Measurements from ENCODE around the gene ICE2. TPM values are rescaled to one million over a fixed set of nuclear protein-coding genes. Genes with fewer than 3 reads are reported as not detected.

Gene ICE2
- total and polyA plus RNA-seq, 2 of the 8 experiments (the other 6 are each of a cell fraction or from before 2014, with no cell fraction given) = 40.0 to 87.3 TPM

DNA sequence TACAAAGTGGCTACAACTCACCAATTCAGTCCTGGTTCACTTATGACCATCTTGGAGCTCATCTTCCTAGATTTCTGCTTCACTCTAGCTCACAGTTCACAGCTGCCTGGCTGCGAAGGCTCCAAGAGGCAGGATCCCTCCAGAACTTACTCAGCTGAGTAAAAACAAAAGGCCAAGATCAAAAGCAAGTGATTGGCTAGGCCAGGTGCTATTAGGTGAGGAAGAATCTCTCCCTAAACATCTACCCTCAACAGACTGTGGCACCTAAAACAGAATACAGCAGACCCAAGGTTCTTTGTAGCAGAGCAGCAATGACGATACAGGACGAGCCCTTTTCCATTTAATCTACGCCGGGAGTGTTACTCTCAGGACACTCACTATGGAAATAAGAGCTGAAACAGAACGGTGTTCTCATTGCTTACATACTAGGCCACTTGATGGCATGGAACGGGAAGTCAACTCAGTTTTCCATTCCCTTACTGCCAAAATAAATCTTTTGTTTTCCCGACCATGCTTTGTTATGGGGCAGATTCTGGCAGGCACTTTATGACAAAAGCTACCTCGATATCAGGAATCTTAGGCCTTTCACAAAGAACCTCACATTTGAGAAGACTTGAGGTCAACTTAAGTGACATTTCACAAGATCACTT is 901 bp downstream of the ICE2 start:
- peak overlapping the region; percentile 84 for H2AFZ ChIP-seq (ENCODE audit: low read length)
- peaks cover 2 to 12% (median 7%) of the 10 kb centered on the region in 4 experiments; a peak in 6 of 7 replicates for H3K4me1 ChIP-seq (replicated peaks in 1 of 4; ENCODE audit: control insufficient read depth in 3 of 4, insufficient read depth in 4 of 4, low read length in 3 of 4)
- H3K18ac ChIP-seq (ENCODE audit: extremely low read depth, low read length) = no peak overlapping the region
- H3K56ac ChIP-seq (replicated peaks; ENCODE audit: insufficient read length, low read depth, low read length) = no peak overlapping the region
- ChIA-PET CTCF (ENCODE audit: partially characterized antibody) (interaction anchor here (0.8 to 1.7 kb wide), 5 partner anchors 104 to 452 kb away, joined by 3 to 4 read pairs (median 3); no protein-coding TSS in a partner anchor), POLR2A (ENCODE audit: partially characterized antibody) (interaction anchor here (0.7 to 2.2 kb wide), 11 partner anchors 13 to 729 kb away, joined by 3 to 6 read pairs (median 3); no protein-coding TSS in a partner anchor)
- H3K4me3 ChIP-seq (ENCODE audit: extremely low read depth in 1 of 4, insufficient read depth in 2 of 4, low read depth in 3 of 4, low read length in 4 of 4) = peak overlapping the region; percentile 81 to 96 (median 90)
- peak overlapping the region; percentile 99; the same call in 1 of the 2 replicates for H2BK5ac ChIP-seq (ENCODE audit: low read depth, low read length)
- DNase-seq (ENCODE audit: low read depth in 1 of 2, low spot score in 2 of 2) = no peak
- no peak overlapping the region for H2BK15ac ChIP-seq (ENCODE audit: low read length)
- H4K20me1 ChIP-seq (replicated peaks in 1 of 2; ENCODE audit: control insufficient read depth in 1 of 2, insufficient read depth in 2 of 2, low read length in 2 of 2) = peaks cover 0 to 3% of the 10 kb centered on the region in 2 experiments
- H3K79me1 ChIP-seq (ENCODE audit: low read depth, low read length) = peaks cover 5% of the 10 kb centered on the region
- FAIRE-seq = no peak
- TF ChIP-seq POLR2A (IDR thresholded peaks at IDR 0.05; ENCODE audit: control extremely low read depth in 1 of 2, low read depth in 2 of 2, low read length in 2 of 2) (peak in 1 of 2 experiments; percentile 41; a peak in 1 of 3 replicates), GABPA (IDR thresholded peaks at IDR 0.05; ENCODE audit: borderline replicate concordance, insufficient read depth, low read length) (no peak)
- H4K8ac ChIP-seq (ENCODE audit: extremely low read depth, insufficient read depth, low read length) = no peak overlapping the region
- H3K9me3 ChIP-seq (ENCODE audit: insufficient read depth in 2 of 2, low read depth in 1 of 2, low read length in 1 of 2) = no peaks in the 10 kb centered on the region
- peaks cover 0 to 37% (median 7%) of the 10 kb centered on the region in 4 experiments; a peak in 7 of 8 replicates for H3K36me3 ChIP-seq (ENCODE audit: control insufficient read depth in 2 of 4, insufficient read depth in 4 of 4, low read length in 3 of 4)
- no peak overlapping the region for H3K14ac ChIP-seq (ENCODE audit: insufficient read length)
- no peak overlapping the region for H3K23ac ChIP-seq (ENCODE audit: insufficient read length)
- 40% methylated on average over 9 of the region's 9 CpGs; no CpG with 5 or more reads in 1 of the 2 experiments for WGBS, 2 experiments (ENCODE audit: extremely low coverage in 1 of 2, insufficient coverage in 1 of 2, insufficient read length in 1 of 2, insufficient replicate concordance in 2 of 2, low coverage in 1 of 2, low lambda C conversion rate in 2 of 2, missing lambda C conversion rate in 1 of 2)
- peak overlapping the region; percentile 90 to 93 for H3K4me2 ChIP-seq (ENCODE audit: insufficient read depth in 1 of 2, low read depth in 2 of 2, low read length in 2 of 2)
- H3K9ac ChIP-seq (replicated peaks in 1 of 4; ENCODE audit: extremely low read depth in 1 of 4, low read depth in 3 of 4, low read length in 3 of 4) = peak overlapping the region; percentile 94 to 98 (median 96)
- H3K4ac ChIP-seq (replicated peaks; ENCODE audit: insufficient read length, low read depth, low read length) = no peak overlapping the region
- peaks cover 9% of the 10 kb centered on the region for H3K23me2 ChIP-seq (ENCODE audit: low read depth, low read length)
- H4K5ac ChIP-seq (ENCODE audit: insufficient read length, low read depth, low read length) = no peak overlapping the region
- H2AK5ac ChIP-seq (ENCODE audit: low read depth, low read length) = 0 out of 2 replicates have a peak overlapping the region, but pooled peaks have one; percentile 54
- H2BK12ac ChIP-seq (ENCODE audit: low read depth, low read length) = no peak overlapping the region
- no peaks in the 10 kb centered on the region for H3K27me3 ChIP-seq (replicated peaks in 1 of 4; ENCODE audit: control insufficient read depth in 3 of 4, extremely low read depth in 1 of 4, insufficient read depth in 3 of 4, low read length in 3 of 4)
- H3K27ac ChIP-seq (ENCODE audit: low read depth, low read length) = peak overlapping the region; percentile 95
- no peak overlapping the region for H2BK120ac ChIP-seq (replicated peaks; ENCODE audit: low read depth, low read length)
- no peak overlapping the region for H2BK20ac ChIP-seq (ENCODE audit: low read length)
- no peak overlapping the region for H4K91ac ChIP-seq (replicated peaks; ENCODE audit: insufficient read length, low read length)
- H3K79me2 ChIP-seq (ENCODE audit: control insufficient read depth in 1 of 2, insufficient read depth in 2 of 2, low read length in 2 of 2) = peaks cover 7 to 28% of the 10 kb centered on the region in 2 experiments; a peak in 3 of 4 replicates

Data from H1 (cell line).